ENCODE results near the gene SYNJ2. TPM values are rescaled to one million over a fixed set of nuclear protein-coding genes. Genes with fewer than 3 reads are reported as not detected.
A peak's percentile ranks its signal among the peaks of the same experiment; 100 is the strongest.

SYNJ2 gene
- total RNA-seq, 1 experiment from 2014 or later: 24.5 TPM

- H4K91ac ChIP-seq (ENCODE audit: insufficient read length, low read depth, low read length): no peak overlapping the region
- H3K27me3 ChIP-seq (ENCODE audit: insufficient read depth, low read length): no peaks in the 10 kb centered on the region
- Mint-ChIP-seq H3K4me3 (no peak overlapping the region), H3K36me3 (ENCODE audit: insufficient read depth in 1 of 3, low read depth in 3 of 3) (peaks cover 8 to 13% (median 9%) of the 10 kb centered on the region in 3 experiments; a peak in 6 of 7 replicates), H3K27me3 (ENCODE audit: low read depth) (no peaks in the 10 kb centered on the region), H3K9me3 (no peaks in the 10 kb centered on the region), H3K27ac (peak overlapping the region in 2 of 3 experiments; percentile 74 to 90; a peak in 4 of 7 replicates), H3K4me1 (peaks cover 7 to 11% of the 10 kb centered on the region in 2 experiments)
- H3K79me2 ChIP-seq (ENCODE audit: insufficient read depth, low read length): no peaks in the 10 kb centered on the region
- no peak overlapping the region for H2BK15ac ChIP-seq (ENCODE audit: low read depth, low read length)
- no peak overlapping the region for H3K14ac ChIP-seq (ENCODE audit: insufficient read depth, low read length)
- H3K27ac ChIP-seq (ENCODE audit: insufficient read length, low read depth, low read length): no peak overlapping the region
- no peak overlapping the region for H3K9ac ChIP-seq (ENCODE audit: extremely low read depth, insufficient read length, low read length)
- no peak overlapping the region for H2AK5ac ChIP-seq (ENCODE audit: insufficient read length, low read length)
- H4K8ac ChIP-seq (replicated peaks; ENCODE audit: insufficient read length, low read depth, low read length): no peak overlapping the region
- no peaks in the 10 kb centered on the region for H3K79me1 ChIP-seq (ENCODE audit: insufficient read depth, low read depth, low read length, poor library complexity, severe bottlenecking)
- no peak overlapping the region for H4K5ac ChIP-seq (ENCODE audit: insufficient read length, low read depth, low read length)
- no peak overlapping the region for H2AFZ ChIP-seq (ENCODE audit: low read length)
- no peaks in the 10 kb centered on the region for H4K20me1 ChIP-seq (ENCODE audit: control insufficient read depth, insufficient read depth, insufficient read length)
- H3K4me2 ChIP-seq (ENCODE audit: insufficient read depth, insufficient read length, low read length): no peak overlapping the region
- no peaks in the 10 kb centered on the region for H3K23me2 ChIP-seq (ENCODE audit: insufficient read length, low read depth, low read length, poor library complexity, severe bottlenecking)
- H2BK20ac ChIP-seq (ENCODE audit: low read depth, low read length, poor library complexity, severe bottlenecking): no peak overlapping the region
- no peak overlapping the region for H3T11ph ChIP-seq (ENCODE audit: low read length)
- TF ChIP-seq CTCF (conservative IDR thresholded peaks at IDR 0.05): no peak
- H3K9me3 ChIP-seq (ENCODE audit: control insufficient read depth, low read depth, low read length): no peaks in the 10 kb centered on the region
- no peak overlapping the region for H3K4ac ChIP-seq (ENCODE audit: low read depth, low read length)
- H3K18ac ChIP-seq (ENCODE audit: insufficient read length, low read depth, low read length): no peak overlapping the region
- no peak overlapping the region for H3K23ac ChIP-seq (ENCODE audit: insufficient read length, low read depth, low read length)
- no peak overlapping the region for H2BK12ac ChIP-seq (ENCODE audit: insufficient read length, low read depth, low read length)
- no peak overlapping the region for H3K56ac ChIP-seq (ENCODE audit: insufficient read length, low read depth, low read length)
- H2BK120ac ChIP-seq (ENCODE audit: low read depth, low read length, poor library complexity, severe bottlenecking): no peak overlapping the region
- no peak for DNase-seq
- WGBS (ENCODE audit: extremely low coverage, insufficient read length, low lambda C conversion rate): no CpG with 5 or more reads among the region's 2 CpGs
- H2BK5ac ChIP-seq (ENCODE audit: insufficient read length, low read length): no peak overlapping the region
- H3K4me1 ChIP-seq (ENCODE audit: insufficient read depth, low read length): no peaks in the 10 kb centered on the region
Measured at GRCh38 chr6:158020811-158021210, 39.1 kb downstream of the SYNJ2 start.
